ENCODE measurements around the gene DDX43.
A peak's percentile ranks its signal among the peaks of the same experiment; 100 is the strongest.
"Not testable (repeated sequence)": the region's sequence is repeated elsewhere in the genome, so short reads cannot be mapped to it uniquely, and the experiment has no call there.

DDX43 gene

DNA sequence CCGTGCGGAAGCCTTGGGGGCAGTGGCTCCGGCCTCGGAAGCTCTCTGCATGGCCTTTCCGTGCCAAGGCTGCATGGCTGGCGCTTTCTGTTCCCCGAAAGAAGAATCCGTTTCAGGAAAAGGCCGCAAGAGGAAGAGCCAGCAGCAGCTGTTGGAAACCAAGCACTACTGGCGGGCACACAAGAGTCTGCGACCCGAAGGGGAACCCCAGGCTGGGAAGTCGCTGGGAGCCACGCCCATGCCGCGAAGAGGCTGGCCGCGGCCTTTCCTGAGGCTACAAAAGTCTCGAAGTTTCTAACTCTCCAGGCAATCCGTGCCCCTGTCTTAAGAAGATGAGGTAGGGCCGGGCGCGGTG lies 57.5 kb downstream of the DDX43 start, which contains the start of gene CGAS:
TSS of gene CGAS (minus strand) at position 191 of the 355 bp plus-strand sequence. CDS start at position 75, 116 bp downstream.
- DNase-seq (ENCODE audit: insufficient read length) (peak; percentile 56), FAIRE-seq (peak; percentile 95)
- TF ChIP-seq TAF1 (IDR thresholded peaks at IDR 0.05; ENCODE audit: borderline replicate concordance, low read depth, low read length): peak; percentile 66; the same call in 1 of the 2 replicates
- TF ChIP-seq POLR2AphosphoS5 (IDR thresholded peaks at IDR 0.05; ENCODE audit: low read depth, low read length): peak; percentile 86
- peak; percentile 79 for TF ChIP-seq POLR2A (IDR thresholded peaks at IDR 0.05; ENCODE audit: low read depth, low read length)

DNA sequence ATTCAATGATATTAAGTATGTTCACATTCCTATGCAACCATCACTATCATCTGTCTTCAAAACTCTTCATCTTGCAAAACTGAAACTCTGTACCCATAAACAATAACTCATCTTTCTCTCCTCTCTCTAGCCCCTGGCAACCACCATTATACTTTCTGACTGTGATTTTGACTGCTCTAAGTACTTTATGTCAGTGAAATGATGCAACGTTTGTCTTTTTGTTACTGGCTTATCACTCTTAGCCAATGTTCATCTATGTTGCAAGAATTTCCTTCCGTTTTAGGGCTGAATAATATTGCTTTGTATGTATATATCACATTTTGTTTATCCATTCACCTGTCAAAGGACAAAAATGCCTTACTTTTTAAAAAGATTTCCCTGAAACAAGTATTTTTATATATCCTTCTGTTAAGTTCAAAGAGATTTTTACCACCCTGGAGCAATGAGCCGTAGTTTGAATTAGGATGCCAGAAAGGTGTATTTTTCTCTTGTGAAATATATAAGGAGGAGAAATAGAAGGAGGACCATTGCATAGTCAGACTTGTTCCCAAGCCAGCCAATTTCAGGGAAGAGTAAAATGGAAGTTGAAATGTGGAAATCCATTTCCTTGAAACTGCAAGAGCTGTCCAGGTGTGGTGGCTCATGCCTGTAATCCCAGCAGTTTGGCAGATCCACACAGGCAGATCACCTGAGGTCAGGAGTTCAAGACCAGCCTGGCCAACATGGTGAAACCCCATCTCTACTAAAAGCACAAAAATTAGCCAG lies 61.4 kb downstream of the DDX43 start:
- peak; percentile 42 for FAIRE-seq
- TF ChIP-seq TAF1 (IDR thresholded peaks at IDR 0.05; ENCODE audit: borderline replicate concordance, low read depth, low read length) (no peak), POLR2AphosphoS5 (IDR thresholded peaks at IDR 0.05; ENCODE audit: low read depth, low read length) (no peak)
- no peak for DNase-seq (ENCODE audit: insufficient read length)

DNA sequence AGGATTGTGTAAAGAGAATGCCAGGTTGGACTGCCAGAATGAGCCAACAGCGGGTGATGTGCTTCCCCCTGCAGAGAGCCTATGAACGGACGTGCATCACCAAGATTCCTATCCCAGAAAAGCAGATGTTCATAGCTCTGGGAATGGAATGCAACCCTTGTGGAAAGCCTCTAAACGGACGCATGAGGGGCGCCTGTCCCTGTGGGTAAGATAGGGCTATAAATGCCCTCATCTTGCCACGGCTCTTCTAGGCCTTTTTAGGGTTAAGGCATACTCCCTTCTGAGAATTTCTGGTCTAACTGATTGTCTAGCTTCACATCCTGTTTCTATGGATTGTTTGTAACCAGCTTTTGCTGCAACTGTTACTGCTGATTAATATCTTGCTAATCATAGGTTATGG lies 64.8 kb downstream of the DDX43 start:
- FAIRE-seq; DNase-seq (ENCODE audit: insufficient read length): not testable (repeated sequence)

DNA sequence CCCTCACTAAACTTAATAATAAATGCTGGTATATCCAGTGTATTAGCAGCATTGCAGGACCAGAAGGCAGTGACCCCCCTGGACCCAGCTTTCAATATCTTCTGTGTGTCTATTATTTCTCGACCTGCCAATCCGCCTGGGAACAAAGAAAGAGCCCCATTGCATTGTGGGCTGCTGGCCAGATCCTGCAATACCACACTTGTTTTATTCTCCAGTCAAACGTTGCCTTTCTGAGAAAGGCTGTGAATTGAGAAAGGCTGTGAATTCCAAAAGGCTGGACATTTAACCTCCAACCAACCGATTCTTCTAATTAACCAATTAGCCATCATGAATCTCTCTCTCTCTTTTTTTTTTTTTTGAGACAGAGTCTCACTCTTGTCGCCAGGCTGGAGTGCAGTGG lies 65.4 kb downstream of the DDX43 start:
- TF ChIP-seq TAF1 (IDR thresholded peaks at IDR 0.05; ENCODE audit: borderline replicate concordance, low read depth, low read length) (no peak), POLR2A (IDR thresholded peaks at IDR 0.05; ENCODE audit: low read depth, low read length) (no peak), POLR2AphosphoS5 (IDR thresholded peaks at IDR 0.05; ENCODE audit: low read depth, low read length) (no peak)
- no peak for DNase-seq (ENCODE audit: insufficient read length)
- no peak for FAIRE-seq

DNA sequence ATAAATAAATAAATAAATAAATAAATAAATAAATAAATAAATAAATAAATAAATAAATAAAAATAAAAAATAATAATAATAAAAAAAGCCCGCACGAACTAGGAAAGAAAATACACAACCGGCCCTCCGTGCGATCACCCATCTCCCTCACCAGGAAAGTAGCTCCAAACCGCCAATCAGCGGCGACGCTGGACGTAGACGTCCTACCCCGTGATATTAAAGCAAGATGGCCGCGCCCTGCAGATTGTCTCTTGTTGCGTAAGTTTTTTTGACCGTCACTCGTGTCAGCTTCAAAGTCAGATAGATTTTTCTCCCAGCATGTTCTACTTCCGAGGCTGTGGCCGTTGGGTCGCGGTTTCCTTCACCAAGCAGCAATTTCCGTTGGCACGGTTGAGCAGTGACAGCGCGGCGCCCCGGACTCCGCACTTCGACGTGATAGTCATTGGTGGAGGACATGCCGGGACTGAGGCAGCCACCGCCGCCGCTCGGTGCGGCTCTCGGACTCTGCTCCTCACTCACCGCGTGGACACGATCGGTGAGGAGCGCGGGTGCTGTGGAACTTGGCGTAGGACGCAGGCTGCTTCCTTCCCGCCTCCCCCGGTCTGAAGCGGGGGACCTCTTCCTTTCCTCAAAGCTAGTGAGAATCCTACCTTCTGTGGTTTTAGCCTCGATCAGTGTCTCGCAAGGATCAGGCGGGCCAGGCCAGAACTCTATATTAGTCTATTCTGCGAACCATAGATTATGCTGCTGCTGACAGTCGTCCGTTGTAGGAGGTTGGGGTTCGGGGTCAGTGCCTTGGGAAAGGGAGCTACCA lies 67.1 kb downstream of the DDX43 start, which contains the start of gene MTO1:
TSS of gene MTO1 (plus strand) at position 201 of the 814 bp plus-strand sequence. CDS start at position 319, 118 bp downstream.
- peak; percentile 69 for DNase-seq (ENCODE audit: insufficient read length)
- peak; percentile 71; the same call in 1 of the 2 replicates for TF ChIP-seq TAF1 (IDR thresholded peaks at IDR 0.05; ENCODE audit: borderline replicate concordance, low read depth, low read length)
- peak; percentile 88 for TF ChIP-seq POLR2AphosphoS5 (IDR thresholded peaks at IDR 0.05; ENCODE audit: low read depth, low read length)
- peak; percentile 86 for TF ChIP-seq POLR2A (IDR thresholded peaks at IDR 0.05; ENCODE audit: low read depth, low read length)
- peak; percentile 92 for FAIRE-seq

Measured in GM12892 (cell line).